ENCODE data around the gene MT1M.

MT1M gene

GRCh38 chr16:56608876-56609462 lies 23.5 kb upstream of the MT1M start:
- POLR2A ChIA-PET, result interaction anchor here (0.7 to 1.5 kb wide), 10 partner anchors 9 to 158 kb away, joined by 3 to 13 read pairs (median 4); partner anchors contain the start of genes MT1E, MT1F, MT1X and NUDT21
- H3K27ac ChIP-seq (ENCODE audit: extremely low read depth, low read depth, low read length), result peak overlapping the region; percentile 10; the same call in 1 of the 2 replicates
- no peaks in the 10 kb centered on the region for H3K36me3 ChIP-seq (ENCODE audit: control insufficient read depth in 2 of 2, insufficient read depth in 1 of 2, low read length in 2 of 2)
- no peaks in the 10 kb centered on the region for H3K9me3 ChIP-seq (ENCODE audit: control insufficient read depth, insufficient read depth, low read depth, low read length)
- peaks cover 3% of the 10 kb centered on the region; the same call in 1 of the 2 replicates for H3K4me1 ChIP-seq (ENCODE audit: control insufficient read depth, insufficient read depth, low read length)
- H3K4me3 ChIP-seq (ENCODE audit: low read depth, low read length), result peak overlapping the region; percentile 51
- CTCF ChIA-PET, result interaction anchor here (0.6 to 1.3 kb wide), 3 partner anchors 32 to 321 kb away, joined by 3 to 10 read pairs (median 4); no protein-coding TSS in a partner anchor
- no peak for TF ChIP-seq ZEB2 (tag by site-specific recombination; IDR thresholded peaks at IDR 0.05)
- no peak for TF ChIP-seq ZFP3 (tag by site-specific recombination; IDR thresholded peaks at IDR 0.05; ENCODE audit: low read depth)
- TF ChIP-seq, protein P1, sequence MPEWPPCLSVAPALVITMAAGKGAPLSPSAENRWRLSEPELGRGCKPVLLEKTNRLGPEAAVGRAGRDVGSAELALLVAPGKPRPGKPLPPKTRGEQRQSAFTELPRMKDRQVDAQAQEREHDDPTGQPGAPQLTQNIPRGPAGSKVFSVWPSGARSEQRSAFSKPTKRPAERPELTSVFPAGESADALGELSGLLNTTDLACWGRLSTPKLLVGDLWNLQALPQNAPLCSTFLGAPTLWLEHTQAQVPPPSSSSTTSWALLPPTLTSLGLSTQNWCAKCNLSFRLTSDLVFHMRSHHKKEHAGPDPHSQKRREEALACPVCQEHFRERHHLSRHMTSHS (tag by site-specific recombination; IDR thresholded peaks at IDR 0.05), result no peak
- TF ChIP-seq, protein P2, sequence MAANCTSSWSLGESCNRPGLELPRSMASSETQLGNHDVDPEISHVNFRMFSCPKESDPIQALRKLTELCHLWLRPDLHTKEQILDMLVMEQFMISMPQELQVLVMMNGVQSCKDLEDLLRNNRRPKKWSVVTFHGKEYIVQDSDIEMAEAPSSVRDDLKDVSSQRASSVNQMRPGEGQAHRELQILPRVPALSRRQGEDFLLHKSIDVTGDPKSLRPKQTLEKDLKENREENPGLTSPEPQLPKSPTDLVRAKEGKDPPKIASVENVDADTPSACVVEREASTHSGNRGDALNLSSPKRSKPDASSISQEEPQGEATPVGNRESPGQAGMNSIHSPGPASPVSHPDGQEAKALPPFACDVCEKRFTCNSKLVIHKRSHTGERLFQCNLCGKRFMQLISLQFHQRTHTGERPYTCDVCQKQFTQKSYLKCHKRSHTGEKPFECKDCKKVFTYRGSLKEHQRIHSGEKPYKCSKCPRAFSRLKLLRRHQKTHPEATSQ (tag by site-specific recombination; IDR thresholded peaks at IDR 0.05), result no peak
- TF ChIP-seq ZNF514 (tag by site-specific recombination; IDR thresholded peaks at IDR 0.05), result no peak
- peak; percentile 54 for TF ChIP-seq HIC1 (tag by site-specific recombination; IDR thresholded peaks at IDR 0.05)
- no peak for TF ChIP-seq FEZF1 (tag by site-specific recombination; IDR thresholded peaks at IDR 0.05)
- peak; percentile 18; the same call in 1 of the 2 replicates for TF ChIP-seq GLIS2 (tag by site-specific recombination; IDR thresholded peaks at IDR 0.05)
- TF ChIP-seq HOXD13 (CRISPR knock-in tag; IDR thresholded peaks at IDR 0.05; ENCODE audit: borderline replicate concordance), result no peak
- TF ChIP-seq ZNF341 (tag by site-specific recombination; IDR thresholded peaks at IDR 0.05; ENCODE audit: low read depth), result no peak
- TF ChIP-seq ZNF561 (tag by site-specific recombination; IDR thresholded peaks at IDR 0.05; ENCODE audit: borderline replicate concordance), result no peak
- peak; percentile 41; the same call in 1 of the 2 replicates for TF ChIP-seq WT1 (tag by site-specific recombination; IDR thresholded peaks at IDR 0.05)
- no peak for TF ChIP-seq ZNF677 (tag by site-specific recombination; IDR thresholded peaks at IDR 0.05)
- TF ChIP-seq REPIN1 (tag by site-specific recombination; IDR thresholded peaks at IDR 0.05; ENCODE audit: low read depth), result no peak
- 0 out of 2 replicates have a peak, but pooled peaks have one; percentile 3 for TF ChIP-seq ZXDB (tag by site-specific recombination; IDR thresholded peaks at IDR 0.05)
- TF ChIP-seq, protein P3, sequence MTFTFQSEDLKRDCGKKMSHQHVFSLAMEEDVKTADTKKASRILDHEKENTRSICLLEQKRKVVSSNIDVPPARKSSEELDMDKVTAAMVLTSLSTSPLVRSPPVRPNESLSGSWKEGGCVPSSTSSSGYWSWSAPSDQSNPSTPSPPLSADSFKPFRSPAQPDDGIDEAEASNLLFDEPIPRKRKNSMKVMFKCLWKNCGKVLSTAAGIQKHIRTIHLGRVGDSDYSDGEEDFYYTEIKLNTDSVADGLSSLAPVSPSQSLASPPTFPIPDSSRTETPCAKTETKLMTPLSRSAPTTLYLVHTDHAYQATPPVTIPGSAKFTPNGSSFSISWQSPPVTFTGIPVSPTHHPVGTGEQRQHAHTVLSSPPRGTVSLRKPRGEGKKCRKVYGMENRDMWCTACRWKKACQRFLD (tag by site-specific recombination; IDR thresholded peaks at IDR 0.05), result no peak
- no peak for TF ChIP-seq GLI4 (tag by site-specific recombination; IDR thresholded peaks at IDR 0.05)
- TF ChIP-seq ZNF791 (tag by site-specific recombination; IDR thresholded peaks at IDR 0.05), result no peak
- no peak for TF ChIP-seq ZNF513 (tag by site-specific recombination; IDR thresholded peaks at IDR 0.05)
- no peak for TF ChIP-seq ZNF223 (tag by site-specific recombination; IDR thresholded peaks at IDR 0.05)
- no peak for TF ChIP-seq ZNF10 (tag by site-specific recombination; IDR thresholded peaks at IDR 0.05)
- TF ChIP-seq ZBTB8A (tag by site-specific recombination; IDR thresholded peaks at IDR 0.05), result peak; percentile 12; the same call in 1 of the 2 replicates
- TF ChIP-seq, protein P4, sequence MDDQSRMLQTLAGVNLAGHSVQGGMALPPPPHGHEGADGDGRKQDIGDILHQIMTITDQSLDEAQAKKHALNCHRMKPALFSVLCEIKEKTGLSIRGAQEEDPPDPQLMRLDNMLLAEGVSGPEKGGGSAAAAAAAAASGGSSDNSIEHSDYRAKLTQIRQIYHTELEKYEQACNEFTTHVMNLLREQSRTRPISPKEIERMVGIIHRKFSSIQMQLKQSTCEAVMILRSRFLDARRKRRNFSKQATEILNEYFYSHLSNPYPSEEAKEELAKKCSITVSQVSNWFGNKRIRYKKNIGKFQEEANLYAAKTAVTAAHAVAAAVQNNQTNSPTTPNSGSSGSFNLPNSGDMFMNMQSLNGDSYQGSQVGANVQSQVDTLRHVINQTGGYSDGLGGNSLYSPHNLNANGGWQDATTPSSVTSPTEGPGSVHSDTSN (CRISPR knock-in tag; IDR thresholded peaks at IDR 0.05), result no peak
- TF ChIP-seq ZNF776 (tag by site-specific recombination; IDR thresholded peaks at IDR 0.05; ENCODE audit: borderline replicate concordance), result no peak
- TF ChIP-seq, protein P5, sequence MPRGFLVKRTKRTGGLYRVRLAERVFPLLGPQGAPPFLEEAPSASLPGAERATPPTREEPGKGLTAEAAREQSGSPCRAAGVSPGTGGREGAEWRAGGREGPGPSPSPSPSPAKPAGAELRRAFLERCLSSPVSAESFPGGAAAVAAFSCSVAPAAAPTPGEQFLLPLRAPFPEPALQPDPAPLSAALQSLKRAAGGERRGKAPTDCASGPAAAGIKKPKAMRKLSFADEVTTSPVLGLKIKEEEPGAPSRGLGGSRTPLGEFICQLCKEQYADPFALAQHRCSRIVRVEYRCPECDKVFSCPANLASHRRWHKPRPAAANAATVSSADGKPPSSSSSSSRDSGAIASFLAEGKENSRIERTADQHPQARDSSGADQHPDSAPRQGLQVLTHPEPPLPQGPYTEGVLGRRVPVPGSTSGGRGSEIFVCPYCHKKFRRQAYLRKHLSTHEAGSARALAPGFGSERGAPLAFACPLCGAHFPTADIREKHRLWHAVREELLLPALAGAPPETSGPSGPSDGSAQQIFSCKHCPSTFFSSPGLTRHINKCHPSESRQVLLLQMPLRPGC (tag by site-specific recombination; IDR thresholded peaks at IDR 0.05), result no peak
- no peak for TF ChIP-seq ZNF112 (tag by site-specific recombination; IDR thresholded peaks at IDR 0.05)
- no peak for TF ChIP-seq MZF1 (tag by site-specific recombination; IDR thresholded peaks at IDR 0.05; ENCODE audit: borderline replicate concordance)
